Activated CD4-positive, CD25-positive, alpha-beta regulatory T cell treated with anti-CD3 and anti-CD28 coated beads, Interleukin-2, amount 50 U/mL, for 24 hours (primary cell): ENCODE results near the gene PRDX1.

Source experiments
- ATAC-seq, 2 donors: fragments of 150-1000 bp; cut with Tn5 transposase; one replicate each; pipeline ENCODE4 v1.10.0; 2021; ENCODE audit warnings: mild to moderate bottlenecking in 1 of 2, moderate library complexity in 1 of 2

PRDX1 gene

DNA sequence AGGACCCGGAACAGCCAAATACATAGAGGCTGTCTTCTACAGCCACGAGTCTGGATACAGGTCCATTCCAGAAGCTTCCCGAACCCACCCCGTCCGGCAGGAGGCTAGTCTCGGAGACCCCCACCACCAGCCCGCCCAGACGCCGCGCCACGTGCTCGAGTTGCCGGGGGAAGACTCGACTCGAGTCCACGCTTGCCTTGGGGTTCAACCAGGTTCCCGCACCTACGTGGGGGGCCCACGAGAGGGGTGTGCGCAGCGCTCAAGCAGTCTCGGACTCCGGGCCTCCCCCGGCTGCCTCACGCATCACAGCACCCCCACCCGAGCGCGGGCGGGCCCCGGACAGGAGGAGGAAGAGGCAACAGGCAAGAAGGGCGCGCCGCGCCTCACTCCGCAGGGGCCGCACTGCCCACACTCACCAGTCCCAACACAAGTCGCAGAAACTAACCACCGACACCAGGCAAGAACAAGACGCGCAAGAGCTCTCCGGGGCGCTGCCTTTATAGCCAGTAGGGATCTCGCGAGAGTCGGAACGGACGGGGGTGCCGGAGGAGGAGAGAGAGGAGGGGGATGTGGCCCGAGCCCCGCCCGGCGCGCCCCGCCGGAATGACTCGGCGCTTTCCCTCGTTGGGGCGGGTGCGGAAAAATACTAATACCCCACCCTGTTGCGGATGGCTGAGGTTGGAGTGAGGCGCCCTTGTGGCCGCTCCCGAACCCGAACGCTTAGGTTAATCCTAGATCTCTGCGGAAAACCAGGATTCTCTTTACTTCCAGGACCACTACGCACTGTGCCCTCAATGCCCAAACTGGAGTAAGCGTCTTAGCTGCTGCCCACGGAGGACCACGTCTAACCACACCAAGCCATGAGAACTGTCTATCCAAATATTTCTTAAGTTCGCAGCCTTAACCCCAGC is at the start of gene PRDX1:
Gene PRDX1 (minus strand): TSS at position 472 of the 911 bp plus-strand sequence. CDS start 2,841 bp downstream, outside the sequence.
- peak; percentile 82 to 84 for ATAC-seq

- ATAC-seq, result no peak
These were observed 48.9 kb upstream of the PRDX1 start for GRCh38 chr1:45570631-45571030.

DNA sequence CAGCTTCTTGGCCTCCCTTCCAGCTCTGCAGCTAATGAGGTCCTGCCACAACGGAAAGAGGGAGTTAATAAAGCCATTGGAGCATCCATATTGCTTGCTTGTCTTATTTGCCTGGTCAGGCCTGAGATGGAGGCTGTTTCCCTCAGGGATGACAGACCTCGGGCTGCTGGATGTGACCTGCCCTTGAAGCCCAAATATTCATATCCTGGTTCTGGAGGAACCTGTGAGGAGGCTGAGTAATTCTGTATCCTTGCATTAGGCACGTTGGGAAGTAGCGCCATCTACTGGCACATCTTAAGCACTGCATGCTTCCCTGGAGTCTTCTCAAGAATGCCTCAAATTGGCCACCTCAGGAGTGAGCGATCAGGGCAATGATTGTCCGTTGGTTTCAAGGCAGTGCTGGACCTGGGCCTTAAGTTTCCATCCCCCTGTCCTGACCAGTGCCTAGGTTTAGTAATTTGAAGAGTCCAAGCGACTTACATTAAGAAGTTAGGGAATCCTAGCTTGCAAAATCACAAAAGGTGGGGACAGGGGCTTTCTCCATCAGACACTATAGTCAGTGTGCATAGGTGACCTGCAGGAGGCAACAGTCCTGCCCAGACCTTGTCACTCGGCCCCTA is 48.4 kb upstream of the PRDX1 start:
- peak; percentile 86 for ATAC-seq

- no peak for ATAC-seq
These were observed 47.9 kb upstream of the PRDX1 start for GRCh38 chr1:45569571-45569961.

- ATAC-seq, result no peak
These were observed 46.7 kb upstream of the PRDX1 start for GRCh38 chr1:45568421-45568820.

GRCh38 chr1:45567911-45568310 is 46.2 kb upstream of the PRDX1 start:
- no peak for ATAC-seq

- ATAC-seq, result no peak
These were observed 45.0 kb upstream of the PRDX1 start for GRCh38 chr1:45566722-45567121.

DNA sequence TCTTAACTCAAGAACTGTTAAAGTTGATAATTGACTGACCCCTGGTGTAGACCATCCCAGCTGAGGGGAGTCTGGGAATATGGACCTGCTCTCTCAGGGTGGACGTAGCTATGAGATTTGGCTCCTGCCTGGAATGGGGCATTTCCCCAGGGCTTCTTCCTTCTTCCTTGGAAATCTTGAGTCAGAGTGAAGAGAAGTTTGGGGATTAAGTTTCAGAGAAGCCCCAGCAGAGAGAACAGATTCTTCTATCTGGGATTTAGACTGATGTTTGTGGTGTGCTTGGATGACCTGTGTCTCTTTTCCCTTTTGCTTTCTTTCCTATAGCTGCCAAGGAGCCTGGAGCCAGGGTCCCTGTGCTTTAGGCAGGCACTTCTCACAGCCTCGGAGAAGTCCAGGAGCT is 42.2 kb upstream of the PRDX1 start:
- no peak for ATAC-seq

DNA sequence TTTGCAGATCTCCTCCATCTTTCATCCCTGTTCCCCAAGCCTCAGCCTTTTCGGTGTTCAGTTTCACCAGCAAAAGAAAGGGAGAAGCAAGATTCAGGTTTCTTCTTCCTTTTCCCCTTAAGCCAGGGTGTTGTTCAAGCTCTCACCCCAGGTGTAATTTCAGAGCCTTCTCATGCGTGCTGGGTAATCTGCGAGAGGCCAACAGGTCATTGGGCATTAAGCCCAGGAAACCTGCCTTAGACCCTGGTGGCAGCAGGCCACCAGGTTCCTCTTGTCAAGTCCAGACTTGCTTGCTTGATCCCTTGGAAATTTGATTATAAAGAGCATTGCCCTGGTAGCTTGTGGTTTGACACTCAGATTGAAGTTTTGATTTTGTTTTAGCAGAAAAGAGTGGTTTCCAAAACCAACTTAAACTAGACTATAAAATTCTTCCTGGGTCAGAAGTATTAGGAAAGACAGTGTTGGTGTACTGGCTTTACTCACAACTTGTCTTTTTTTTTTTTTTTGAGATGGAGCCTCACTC is 35.8 kb upstream of the PRDX1 start:
- no peak for ATAC-seq

DNA sequence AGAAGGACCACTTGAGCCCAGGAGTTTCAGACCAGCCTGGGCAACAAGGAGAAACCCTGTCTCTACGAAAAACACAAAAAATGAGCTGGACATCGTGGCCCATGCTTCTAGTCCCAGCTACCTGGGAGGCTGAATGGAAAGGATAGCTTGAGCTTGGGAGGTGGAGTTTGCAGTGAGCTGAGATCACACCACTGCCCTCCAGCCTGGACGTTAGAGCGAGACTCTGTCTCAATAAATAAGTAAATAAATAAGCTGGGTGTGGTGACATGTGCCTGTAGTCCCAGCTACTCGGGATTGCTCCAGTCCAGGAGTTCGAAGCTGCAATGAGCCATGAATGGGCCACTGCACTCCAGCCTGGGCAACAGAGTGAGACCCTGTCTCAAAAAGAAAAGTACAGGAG is 32.5 kb upstream of the PRDX1 start:
- ATAC-seq, result no peak

- ATAC-seq, result no peak
These were observed 30.6 kb upstream of the PRDX1 start for GRCh38 chr1:45552331-45552730.

DNA sequence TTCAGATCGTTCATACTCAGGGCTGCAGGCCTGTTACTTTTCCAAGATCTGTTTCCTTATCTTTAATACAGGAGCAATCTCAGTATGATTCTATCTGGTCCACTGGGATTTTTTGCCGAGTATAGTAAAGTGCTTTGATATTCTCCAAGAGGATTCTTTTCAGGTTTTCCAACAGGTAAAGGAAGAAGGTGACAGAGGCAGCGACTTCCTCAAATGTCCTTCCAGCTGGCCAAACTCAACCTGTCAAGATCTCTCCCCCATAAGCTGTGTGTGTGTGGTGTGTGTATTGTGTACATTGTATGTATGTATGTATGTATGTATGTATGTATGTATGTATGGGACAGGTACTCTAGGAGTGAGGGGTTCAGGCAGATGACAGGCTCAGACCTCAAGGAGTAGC is 30.0 kb upstream of the PRDX1 start:
- no peak for ATAC-seq

DNA sequence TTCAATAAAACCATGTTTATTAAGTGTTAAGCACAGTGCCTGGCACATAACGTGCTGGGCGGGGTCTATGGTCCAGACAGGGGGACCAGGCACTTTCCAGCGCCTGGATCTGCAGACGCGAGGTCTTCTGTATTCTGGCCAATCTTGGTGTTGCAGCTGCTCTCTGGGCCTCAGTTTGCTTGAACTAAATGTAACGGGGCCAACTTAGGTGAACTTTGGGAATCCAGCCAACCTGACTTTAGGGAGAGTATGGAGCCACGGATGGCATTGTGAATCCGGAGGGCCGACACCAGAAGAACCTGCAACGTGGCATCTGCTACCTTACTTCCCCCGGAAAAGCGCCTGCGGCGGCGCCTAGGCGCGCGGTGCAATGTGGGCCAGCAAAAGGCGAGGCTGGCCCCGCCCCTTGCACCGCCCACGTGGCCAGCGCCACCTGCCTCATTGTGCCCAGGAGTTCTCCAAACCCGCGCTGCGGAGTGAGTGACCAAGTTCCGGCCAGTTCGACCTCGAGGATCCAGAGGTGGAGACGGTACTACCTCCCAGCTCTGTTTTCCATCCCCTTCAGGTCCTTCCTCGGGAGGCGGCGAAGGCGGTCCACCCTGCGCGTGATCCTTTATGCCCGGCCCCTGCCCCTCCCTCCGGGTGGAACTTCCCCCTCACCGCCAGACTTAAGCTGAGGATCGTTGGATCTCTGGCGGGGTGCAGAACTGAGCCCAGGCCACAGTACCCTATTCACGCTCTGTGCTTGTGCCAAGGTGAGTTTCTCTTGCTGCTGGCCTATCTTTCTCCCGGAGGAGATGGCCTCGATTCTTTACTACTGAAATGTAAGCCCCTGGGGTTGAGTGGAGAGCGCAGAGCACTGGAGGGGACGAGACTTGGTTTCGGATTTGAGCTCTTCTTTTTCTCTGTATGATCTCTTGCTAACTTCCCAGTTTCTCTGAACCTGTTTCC is 29.0 kb upstream of the PRDX1 start, which contains the start of gene AKR1A1:
Gene AKR1A1 (plus strand): TSS at position 426 of the 951 bp plus-strand sequence. CDS start 10,969 bp downstream, outside the sequence.
- ATAC-seq, result peak; percentile 94

DNA sequence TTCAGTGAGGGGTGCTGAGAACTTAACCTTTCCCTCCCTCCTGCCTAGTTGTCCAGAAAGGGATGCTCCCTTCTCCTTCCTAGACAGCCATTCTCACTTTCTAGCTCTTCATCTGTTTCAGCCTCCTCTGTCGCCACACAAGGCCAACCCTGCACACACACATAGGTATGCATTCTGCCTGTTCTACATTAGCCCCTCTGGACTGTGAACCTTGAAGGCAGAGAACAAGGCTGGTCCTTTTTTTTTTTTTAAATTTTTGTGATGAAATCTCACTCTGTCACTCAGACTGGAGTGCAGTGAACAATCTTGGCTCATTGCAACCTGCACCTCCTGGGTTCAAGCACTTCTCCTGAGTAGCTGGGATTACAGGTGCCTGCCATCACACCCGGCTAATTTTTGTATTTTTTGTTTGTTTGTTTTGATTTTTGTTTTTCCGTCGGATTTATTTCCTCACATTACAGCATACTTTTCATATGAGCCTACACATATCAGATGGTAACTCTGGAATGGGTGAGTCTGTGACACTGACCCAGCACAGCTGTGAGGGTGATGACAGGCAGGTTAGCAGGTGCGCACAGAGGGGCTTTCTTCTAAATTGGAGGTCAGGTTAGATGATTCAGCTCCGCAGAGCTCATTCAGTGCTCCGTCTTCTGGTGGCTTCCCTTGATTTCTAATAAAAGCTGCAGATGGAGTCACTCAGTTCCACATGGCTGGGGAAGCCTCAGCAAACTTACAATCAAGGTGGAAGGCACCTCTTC is 24.0 kb upstream of the PRDX1 start:
- no peak for ATAC-seq

DNA sequence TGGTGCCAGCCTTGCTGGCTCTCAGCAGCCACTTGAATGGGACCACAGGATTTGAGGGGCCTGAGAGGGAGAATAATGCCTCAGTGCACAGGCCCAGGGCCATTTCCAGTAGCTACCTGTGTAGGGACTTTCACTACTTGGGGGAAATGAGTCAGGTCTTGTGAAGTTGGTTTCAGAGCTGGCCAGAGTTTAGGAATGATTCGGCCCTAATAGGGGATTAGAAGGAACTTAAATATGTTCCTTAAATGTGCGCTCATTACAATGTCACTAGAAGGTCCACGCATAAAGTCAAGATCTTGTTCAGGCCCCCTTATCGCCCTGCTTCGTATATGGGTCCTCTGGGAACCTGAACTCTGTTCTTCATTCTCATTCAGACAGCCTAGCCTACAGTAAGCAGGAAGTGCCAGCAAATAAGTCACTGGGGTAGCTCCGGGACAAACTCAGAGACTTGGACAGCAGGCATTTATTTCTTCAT is 23.4 kb upstream of the PRDX1 start:
- ATAC-seq, result peak; percentile 42 to 44

DNA sequence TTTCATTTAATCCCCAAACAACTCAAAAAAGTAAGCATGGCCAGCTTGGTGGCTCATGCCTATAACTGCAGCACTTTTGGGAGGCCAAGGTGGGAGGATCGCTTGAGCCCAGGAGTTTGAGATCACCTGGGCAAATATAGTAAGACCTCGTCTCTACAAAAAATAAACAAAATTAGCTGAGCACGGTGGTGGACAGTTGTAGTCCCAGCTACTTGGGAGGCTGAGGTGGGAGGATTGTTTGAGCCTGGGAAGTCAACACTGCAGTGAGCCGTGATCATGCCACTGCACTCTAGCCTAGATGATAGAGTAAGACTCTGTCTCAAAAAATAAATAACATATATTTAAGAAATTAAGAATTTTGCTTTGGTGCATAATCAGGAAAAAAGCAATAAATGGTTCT is 22.8 kb upstream of the PRDX1 start:
- no peak for ATAC-seq

DNA sequence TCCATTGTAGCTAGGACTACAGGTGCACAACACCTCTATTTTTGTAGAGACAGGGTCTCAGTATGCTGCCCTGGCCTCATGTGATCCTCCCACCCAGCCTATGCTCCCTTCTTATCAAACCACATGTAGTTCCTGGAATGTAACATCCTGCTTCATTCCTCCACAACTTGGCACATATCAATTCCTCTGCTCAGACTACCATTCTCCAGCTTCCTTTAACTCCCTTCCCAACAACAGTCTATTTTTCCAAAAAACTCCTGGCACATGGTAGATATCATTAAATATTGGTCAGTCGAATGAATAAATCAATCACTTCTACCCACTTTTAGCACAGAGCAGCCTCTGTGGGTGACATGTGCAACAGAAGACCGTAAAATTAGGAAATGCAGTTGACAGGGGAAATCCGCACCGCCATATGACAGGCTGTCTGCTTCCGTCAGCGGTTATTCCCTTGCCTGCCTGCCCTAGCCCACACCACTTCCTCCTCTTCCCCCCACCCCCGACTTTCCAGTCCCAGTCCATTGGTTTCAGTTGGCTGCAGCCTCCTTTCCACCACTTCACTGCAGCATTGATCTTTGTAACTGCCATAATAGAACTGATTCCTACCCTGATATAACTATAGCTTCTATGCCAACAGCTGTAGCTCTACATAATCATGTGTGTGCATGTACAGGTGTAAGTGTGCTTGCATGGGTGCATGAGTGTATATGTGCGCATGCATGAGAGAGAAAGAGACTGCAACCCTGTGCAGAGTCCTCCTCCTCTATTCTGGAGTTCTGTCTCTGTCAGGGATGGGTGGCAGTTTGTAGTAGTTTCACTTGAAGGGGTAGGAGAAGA is 22.1 kb upstream of the PRDX1 start:
- peak; percentile 87 to 89 for ATAC-seq

GRCh38 chr1:45542591-45542990 is 20.9 kb upstream of the PRDX1 start:
- no peak for ATAC-seq

DNA sequence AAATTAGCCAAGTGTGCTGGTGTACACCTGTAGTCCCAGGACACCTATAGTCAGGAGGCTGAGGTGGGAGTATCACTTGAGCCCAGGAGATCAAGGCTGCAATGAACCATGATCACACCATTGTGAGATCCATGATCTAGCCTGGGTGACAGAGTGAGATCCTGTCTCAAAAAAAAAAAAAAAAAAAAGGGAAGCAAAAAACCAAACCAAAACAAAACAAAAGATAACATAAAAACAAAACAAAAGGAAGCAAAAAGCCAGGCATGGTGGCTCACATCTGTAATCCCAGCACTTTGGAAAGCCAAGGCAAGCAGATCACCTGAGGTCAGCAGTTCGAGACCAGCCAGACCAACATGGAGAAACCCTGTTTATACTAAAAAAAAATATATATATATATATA is 19.5 kb upstream of the PRDX1 start:
- ATAC-seq, result no peak

- ATAC-seq, result no peak
These were observed 15.2 kb upstream of the PRDX1 start for GRCh38 chr1:45536886-45537285.
